SK-N-MC (cell line): Measurements from ENCODE around the gene BLOC1S6.

ENCODE experiments used
- EZH2 ChIP-seq: fragments of 200-600 bp; sonication (generic); IDR thresholded peaks from one replicate; pipeline ENCODE4 v1.6.1; 2017; ENCODE audit warnings: antibody characterized with exemption
- POLR2AphosphoS5 ChIP-seq: IDR thresholded peaks from 2 replicates; pipeline ENCODE4 v1.6.1; 2012; ENCODE audit warnings: mild to moderate bottlenecking, low read depth, low read length, borderline replicate concordance

DNA sequence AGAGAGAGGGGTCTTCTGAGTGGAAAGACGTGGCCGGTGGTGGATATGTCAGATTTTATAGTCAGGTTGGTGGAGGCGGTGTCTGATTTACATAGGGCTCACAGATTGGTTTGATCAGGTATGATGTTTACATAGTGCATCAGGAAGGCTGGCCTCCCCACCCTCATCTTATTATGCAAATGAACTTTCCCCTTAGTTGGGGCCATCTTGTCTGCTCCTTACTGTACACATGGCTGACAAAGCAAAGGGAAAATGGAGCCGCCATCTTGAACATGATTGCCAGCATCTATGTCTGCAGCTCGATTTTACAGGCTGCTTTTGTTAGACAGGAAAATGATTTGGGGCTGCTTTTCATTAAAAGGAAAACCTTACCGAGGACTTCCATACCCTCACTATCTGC is 67.6 kb downstream of the BLOC1S6 start:
- no peak for TF ChIP-seq POLR2AphosphoS5
- TF ChIP-seq EZH2, result no peak
